Parathyroid adenoma (tissue), 2 donors: Measurements from ENCODE around the gene TRABD.

Source experiments
- H2AFZ ChIP-seq: fragments of 300-600 bp; sonication (generic); one replicate; pipeline ENCODE4 v1.7.0; 2017; ENCODE audit warnings: antibody characterized with exemption, mild to moderate bottlenecking
- H3K27ac ChIP-seq: fragments of 300-600 bp; sonication (generic); one replicate; pipeline ENCODE4 v1.7.0; 2017
- H3K27me3 ChIP-seq: fragments of 300-600 bp; sonication (generic); one replicate; pipeline ENCODE4 v1.7.0; 2017; ENCODE audit warnings: low read length; ENCODE audit not compliant: control insufficient read depth, insufficient read depth
- H3K36me3 ChIP-seq: fragments of 300-600 bp; sonication (generic); one replicate; pipeline ENCODE4 v1.7.0; 2017; ENCODE audit warnings: low read length; ENCODE audit not compliant: control insufficient read depth, insufficient read depth
- H3K4me1 ChIP-seq: fragments of 300-600 bp; sonication (generic); one replicate; pipeline ENCODE4 v1.7.0; 2017; ENCODE audit warnings: control low read depth
- H3K4me2 ChIP-seq: fragments of 300-600 bp; sonication (generic); one replicate; pipeline ENCODE4 v1.7.0; 2017; ENCODE audit warnings: low read length
- H3K4me3 ChIP-seq: fragments of 300-600 bp; sonication (generic); one replicate; pipeline ENCODE4 v1.7.0; 2017; ENCODE audit warnings: low read depth, low read length
- H3K79me2 ChIP-seq: fragments of 300-600 bp; sonication (generic); one replicate; pipeline ENCODE4 v1.7.0; 2017; ENCODE audit warnings: control low read depth
- H3K9ac ChIP-seq: fragments of 300-600 bp; sonication (generic); one replicate; pipeline ENCODE4 v1.7.0; 2017; ENCODE audit warnings: mild to moderate bottlenecking
- H3K9me3 ChIP-seq: fragments of 300-600 bp; sonication (generic); one replicate; pipeline ENCODE4 v1.7.0; 2017; ENCODE audit warnings: low read length; ENCODE audit not compliant: control insufficient read depth
- CTCF ChIP-seq: fragments of 300-600 bp; sonication (generic); IDR thresholded peaks from one replicate; pipeline ENCODE4 v1.7.0; 2017; ENCODE audit warnings: antibody characterized with exemption, mild to moderate bottlenecking
- donor health status: primary hyperparathyroidism.

Gene TRABD

DNA sequence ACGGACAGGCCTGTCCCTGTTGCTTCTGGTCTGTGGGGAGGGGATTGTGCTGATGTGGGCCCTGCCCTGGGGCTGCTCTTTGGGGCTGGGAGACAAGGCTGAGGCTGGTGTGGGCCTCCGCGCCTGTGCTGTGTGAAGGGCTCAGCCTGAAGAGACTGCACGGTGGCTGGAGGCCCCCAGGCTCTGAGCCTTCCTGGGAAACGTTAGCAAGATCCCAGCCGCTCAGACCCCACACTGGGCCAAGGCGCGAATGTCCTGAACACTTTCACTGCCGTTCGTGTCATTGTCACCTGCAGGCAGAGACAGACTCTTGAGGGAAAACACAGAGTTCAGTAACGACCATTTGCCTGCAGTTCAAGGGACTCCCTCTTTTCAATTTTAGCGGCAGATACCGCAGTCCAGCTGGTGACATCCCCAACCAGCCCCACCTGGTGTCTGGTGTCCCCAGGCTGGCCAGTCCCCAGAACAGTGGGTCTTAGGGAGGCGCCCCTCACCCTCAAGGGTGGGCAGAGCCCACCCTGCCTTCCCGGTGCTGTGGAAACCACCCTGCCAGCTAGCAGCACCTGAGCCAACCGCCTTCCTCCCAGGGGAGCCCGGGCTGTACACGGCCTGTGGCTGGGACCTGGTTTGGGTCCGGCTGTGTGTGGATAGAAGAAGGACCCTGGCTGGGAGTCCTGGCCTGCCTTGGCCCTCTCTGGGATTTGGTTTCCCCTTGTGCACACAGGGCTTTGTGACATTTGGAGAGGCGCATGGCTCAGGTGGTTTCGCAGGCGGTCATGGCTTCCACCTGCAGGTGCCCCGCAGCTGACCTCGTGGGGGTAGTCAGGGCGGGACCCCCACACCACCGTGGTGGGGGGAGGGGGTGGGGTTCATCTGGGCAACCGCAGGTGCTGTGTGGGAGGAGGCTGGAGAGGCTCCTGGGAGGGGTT is 9.5 kb upstream of the TRABD start:
- H3K27me3 ChIP-seq = no peaks in the 10 kb centered on the region
- no peak for TF ChIP-seq CTCF
- no peaks in the 10 kb centered on the region for H3K79me2 ChIP-seq
- no peak overlapping the region for H3K27ac ChIP-seq
- H2AFZ ChIP-seq = no peak overlapping the region
- no peaks in the 10 kb centered on the region for H3K9me3 ChIP-seq
- no peaks in the 10 kb centered on the region for H3K4me1 ChIP-seq
- no peak overlapping the region for H3K4me2 ChIP-seq
- H3K9ac ChIP-seq = no peak overlapping the region
- H3K36me3 ChIP-seq = no peaks in the 10 kb centered on the region
- H3K4me3 ChIP-seq = no peak overlapping the region

- no peak overlapping the region for H3K9ac ChIP-seq
Measured at GRCh38 chr22:50176850-50177536, 8.7 kb upstream of the TRABD start.

GRCh38 chr22:50177537-50178470 is 7.9 kb upstream of the TRABD start:
- H3K9ac ChIP-seq = no peak overlapping the region
- H3K4me1 ChIP-seq = no peaks in the 10 kb centered on the region
- no peak for TF ChIP-seq CTCF
- no peak overlapping the region for H2AFZ ChIP-seq
- H3K4me3 ChIP-seq = no peak overlapping the region
- H3K4me2 ChIP-seq = no peak overlapping the region
- no peaks in the 10 kb centered on the region for H3K36me3 ChIP-seq
- H3K27me3 ChIP-seq = no peaks in the 10 kb centered on the region
- H3K79me2 ChIP-seq = no peaks in the 10 kb centered on the region
- no peak overlapping the region for H3K27ac ChIP-seq
- no peaks in the 10 kb centered on the region for H3K9me3 ChIP-seq

More at GRCh38 chr22:50176850-50177536, 8.7 kb upstream of the TRABD start:
- no peaks in the 10 kb centered on the region for H3K36me3 ChIP-seq
- no peak overlapping the region for H2AFZ ChIP-seq
- no peak overlapping the region for H3K4me3 ChIP-seq
- TF ChIP-seq CTCF = no peak
- no peaks in the 10 kb centered on the region for H3K4me1 ChIP-seq
- H3K27me3 ChIP-seq = no peaks in the 10 kb centered on the region
- H3K27ac ChIP-seq = no peak overlapping the region
- no peaks in the 10 kb centered on the region for H3K9me3 ChIP-seq
- no peaks in the 10 kb centered on the region for H3K79me2 ChIP-seq
- H3K4me2 ChIP-seq = no peak overlapping the region

DNA sequence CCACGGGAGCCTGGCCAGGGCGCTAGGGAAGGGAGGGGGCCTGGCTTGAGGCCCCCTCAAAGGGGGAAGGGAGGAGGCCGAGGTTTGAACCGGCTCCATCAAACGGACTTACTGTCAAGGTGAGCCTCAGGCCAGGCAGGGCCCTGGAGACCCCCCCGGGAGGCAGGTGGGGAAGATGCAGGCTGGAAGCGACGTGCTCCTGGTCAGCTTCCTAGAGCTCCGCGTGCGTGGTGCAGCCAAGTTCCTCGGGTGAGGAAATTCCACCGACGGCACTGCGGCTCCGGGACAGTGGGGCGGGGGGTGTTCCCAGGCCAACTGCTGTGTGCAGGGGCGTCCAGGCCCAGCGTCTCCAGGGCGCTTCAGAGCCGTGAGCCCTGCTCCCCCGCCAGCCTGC is 7.2 kb upstream of the TRABD start:
- Histone ChIP-seq H3K9ac (no peak overlapping the region), H2AFZ (no peak overlapping the region), H3K9me3 (no peaks in the 10 kb centered on the region), H3K36me3 (no peaks in the 10 kb centered on the region), H3K4me2 (no peak overlapping the region), H3K27ac (no peak overlapping the region), H3K4me3 (no peak overlapping the region), H3K79me2 (no peaks in the 10 kb centered on the region), H3K27me3 (no peaks in the 10 kb centered on the region), H3K4me1 (no peaks in the 10 kb centered on the region)
- TF ChIP-seq CTCF = no peak
